GM23248 (cell line): ENCODE data around the gene THRSP. TPM values are rescaled to one million over a fixed set of nuclear protein-coding genes. Genes with fewer than 3 reads are reported as not detected.

Experiments
- DNase-seq: peaks from one replicate; pipeline ENCODE4 v3.0.0-alpha.2; 2015
- H2AFZ ChIP-seq: fragments of 200-600 bp; sonication (generic); 2 replicates; pipeline ENCODE4 v1.6.1; 2016; ENCODE audit warnings: antibody characterized with exemption
- H3F3A ChIP-seq: fragments of 200-600 bp; sonication (generic); 2 replicates; pipeline ENCODE4 v1.6.1; 2016; ENCODE audit warnings: mild to moderate bottlenecking, antibody characterized with exemption, mixed run types; ENCODE audit not compliant: insufficient read depth
- H3K27ac ChIP-seq: fragments of 200-600 bp; sonication (generic); 2 replicates; pipeline ENCODE4 v1.5.1; 2016; ENCODE audit warnings: mild to moderate bottlenecking
- H3K27me3 ChIP-seq: fragments of 200-600 bp; sonication (generic); replicated peaks from 2 replicates; pipeline ENCODE4 v1.6.1; 2016; ENCODE audit warnings: mild to moderate bottlenecking; ENCODE audit not compliant: insufficient read depth
- H3K36me3 ChIP-seq: fragments of 200-600 bp; sonication (generic); 2 replicates; pipeline ENCODE4 v1.6.1; 2016; ENCODE audit warnings: low read depth, mild to moderate bottlenecking
- H3K4me1 ChIP-seq: fragments of 200-600 bp; sonication (generic); 2 replicates; pipeline ENCODE4 v1.6.1; 2016; ENCODE audit warnings: mild to moderate bottlenecking; ENCODE audit not compliant: insufficient read depth
- H3K4me2 ChIP-seq: fragments of 200-600 bp; sonication (generic); one replicate; pipeline ENCODE4 v1.6.1; 2016; ENCODE audit warnings: mild to moderate bottlenecking; ENCODE audit not compliant: unreplicated experiment
- H3K4me3 ChIP-seq: fragments of 200-600 bp; sonication (generic); 2 replicates; pipeline ENCODE4 v1.5.1; 2016; ENCODE audit warnings: mild to moderate bottlenecking
- H3K79me2 ChIP-seq: fragments of 200-600 bp; sonication (generic); 2 replicates; pipeline ENCODE4 v1.6.1; 2016; ENCODE audit warnings: mild to moderate bottlenecking; ENCODE audit not compliant: insufficient read depth
- H3K9ac ChIP-seq: fragments of 200-600 bp; sonication (generic); 2 replicates; pipeline ENCODE4 v1.6.1; 2016; ENCODE audit warnings: mild to moderate bottlenecking
- H3K9me2 ChIP-seq: fragments of 200-600 bp; sonication (generic); 2 replicates; pipeline ENCODE4 v1.6.1; 2016; ENCODE audit warnings: mixed run types, mild to moderate bottlenecking, moderate library complexity; ENCODE audit not compliant: insufficient read depth
- H3K9me3 ChIP-seq: fragments of 200-600 bp; sonication (generic); one replicate; pipeline ENCODE4 v1.6.1; 2017; ENCODE audit warnings: low read depth
- H4K20me1 ChIP-seq: fragments of 200-600 bp; sonication (generic); 2 replicates; pipeline ENCODE4 v1.6.0; 2016; ENCODE audit not compliant: insufficient read depth
- EZH2 ChIP-seq: fragments of 200-600 bp; sonication (generic); IDR thresholded peaks from 2 replicates; pipeline ENCODE4 v1.6.1; 2018; ENCODE audit warnings: antibody characterized with exemption, mild to moderate bottlenecking; ENCODE audit not compliant: insufficient read depth, poor library complexity, severe bottlenecking
- EZH2phosphoT487 ChIP-seq: fragments of 200-600 bp; sonication (generic); IDR thresholded peaks from 2 replicates; pipeline ENCODE4 v1.6.1; 2018; ENCODE audit warnings: antibody characterized with exemption, moderate library complexity, mild to moderate bottlenecking, low read depth; ENCODE audit not compliant: insufficient read depth
- WGBS, 2 experiments: methylation state at CpG; one replicate each; pipeline ENCODE4 v1.1.6; 2015 to 2017; ENCODE audit warnings: low lambda C conversion rate in 2 of 2, low coverage in 1 of 2; ENCODE audit errors: missing lambda C conversion rate in 2 of 2; 5-methylcytosine and 5-hydroxymethylcytosine counted together
- in situ Hi-C: fragments of 300-500 bp; cut with MboI; formaldehyde crosslinking; loops from 2 replicates; pipeline ENCODE4 v1.15.0; 2020
- polyA plus RNA-seq: library from polyadenylated mRNA; unstranded; fragments of >200 nt; fragmentation: Nextera tagmentation; extraction: Ambion mirVana; gene quantifications from 2 replicates; pipeline ENCODE4 v1.2.1, GENCODE V29; 2016
- total RNA-seq: library from RNA; depleted of rRNA; stranded (reverse); fragments of >200 nt; shearing (Covaris generic); gene quantifications from 2 replicates; pipeline ENCODE4 v1.2.3, GENCODE V29; 2014

Gene THRSP
- total and polyA plus RNA-seq, 2 experiments from 2014 or later, result not detected

DNA sequence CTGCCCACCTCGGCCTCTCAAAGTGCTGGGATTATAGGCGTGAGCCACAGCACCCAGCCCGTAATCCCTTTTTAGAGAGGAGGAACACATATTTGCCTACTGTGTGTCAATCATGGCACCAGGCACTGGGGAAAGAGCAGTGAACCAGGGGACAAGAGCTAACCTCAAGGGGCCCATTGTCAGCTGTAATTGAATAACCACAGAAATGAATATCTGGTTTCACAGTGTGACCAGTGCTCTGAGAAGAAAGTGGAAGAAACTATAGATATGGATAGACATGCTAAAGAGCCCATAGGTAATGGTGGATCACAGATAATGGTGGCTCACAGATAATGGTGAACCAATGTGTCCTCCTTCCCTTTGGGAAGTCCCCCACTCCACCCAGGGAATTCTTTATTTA lies 32.0 kb upstream of the THRSP start:
- no peaks in the 10 kb centered on the region for H3F3A ChIP-seq
- no peaks in the 10 kb centered on the region for H3K27me3 ChIP-seq
- no peaks in the 10 kb centered on the region for H3K36me3 ChIP-seq
- H4K20me1 ChIP-seq, result no peaks in the 10 kb centered on the region
- H3K9me2 ChIP-seq, result no peaks in the 10 kb centered on the region
- 88 to 93% methylated on average over 3 of the region's 3 CpGs for WGBS, 2 experiments
- no peak overlapping the region for H3K4me2 ChIP-seq
- no peaks in the 10 kb centered on the region for H3K9me3 ChIP-seq
- DNase-seq, result no peak
- H2AFZ ChIP-seq, result no peak overlapping the region
- H3K4me3 ChIP-seq, result no peak overlapping the region
- no peak overlapping the region for H3K27ac ChIP-seq
- H3K79me2 ChIP-seq, result no peaks in the 10 kb centered on the region
- TF ChIP-seq EZH2phosphoT487, result no peak
- TF ChIP-seq EZH2, result no peak
- in situ Hi-C loops, result no loop called here
- peaks cover 8% of the 10 kb centered on the region for H3K4me1 ChIP-seq
- H3K9ac ChIP-seq, result no peak overlapping the region

DNA sequence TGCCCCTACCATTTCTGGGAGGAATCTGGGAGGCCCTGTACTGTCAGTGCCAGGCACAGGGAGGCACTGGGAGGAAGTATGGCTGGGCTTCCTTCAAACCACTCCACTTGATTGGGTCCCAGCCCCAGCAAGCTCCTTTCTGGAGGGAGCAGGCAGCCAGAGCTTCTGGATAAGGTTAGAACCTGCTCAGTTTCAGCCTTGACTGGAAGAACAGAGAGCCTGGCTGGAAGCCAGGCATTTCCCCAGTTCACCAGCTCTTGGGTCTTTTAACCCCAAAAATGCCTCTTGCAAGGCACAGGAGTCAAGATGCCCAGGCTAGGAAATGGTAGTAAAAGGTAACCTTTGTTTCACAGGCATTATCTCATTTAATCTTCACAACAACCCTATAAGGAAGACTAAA lies 31.6 kb upstream of the THRSP start:
- in situ Hi-C loops, result no loop called here
- no peak for TF ChIP-seq EZH2
- no peak for TF ChIP-seq EZH2phosphoT487

DNA sequence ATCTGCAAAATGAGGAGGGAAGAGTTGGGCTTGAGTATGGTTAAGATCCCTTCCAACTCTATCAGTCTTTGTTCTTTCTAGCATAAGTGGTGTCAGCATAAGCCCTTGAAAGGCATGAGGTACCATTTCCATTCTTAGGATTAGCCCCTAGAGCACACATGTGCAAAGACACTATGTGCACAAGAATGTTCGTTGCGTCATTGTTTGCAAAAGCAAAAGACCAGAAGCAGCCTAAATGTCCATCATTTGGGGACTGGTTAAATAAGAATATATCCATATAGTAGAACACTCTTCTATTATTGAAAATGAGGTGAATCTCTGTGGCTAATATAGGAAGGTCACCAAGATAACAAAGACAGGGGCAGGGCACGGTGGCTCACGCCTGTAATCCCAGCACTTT lies 30.6 kb upstream of the THRSP start:
- H3K27me3 ChIP-seq, result no peaks in the 10 kb centered on the region
- no peaks in the 10 kb centered on the region for H3K9me2 ChIP-seq
- no peaks in the 10 kb centered on the region for H3K9me3 ChIP-seq
- WGBS, 2 experiments, result 69 to 70% methylated on average over 4 of the region's 4 CpGs
- no peaks in the 10 kb centered on the region for H3K36me3 ChIP-seq
- H3K4me2 ChIP-seq, result no peak overlapping the region
- no peak overlapping the region for H3K9ac ChIP-seq
- no peak for TF ChIP-seq EZH2phosphoT487
- TF ChIP-seq EZH2, result no peak
- DNase-seq, result no peak
- no peaks in the 10 kb centered on the region for H3F3A ChIP-seq
- H3K79me2 ChIP-seq, result no peaks in the 10 kb centered on the region
- no peak overlapping the region for H2AFZ ChIP-seq
- no peaks in the 10 kb centered on the region for H4K20me1 ChIP-seq
- H3K4me3 ChIP-seq, result no peak overlapping the region
- peaks cover 12% of the 10 kb centered on the region for H3K4me1 ChIP-seq
- no peak overlapping the region for H3K27ac ChIP-seq
- in situ Hi-C loops, result no loop called here

More for the DNA sequence above, 31.6 kb upstream of the THRSP start:
- no peak overlapping the region for H3K9ac ChIP-seq
- H3K36me3 ChIP-seq, result no peaks in the 10 kb centered on the region
- no peaks in the 10 kb centered on the region for H3K79me2 ChIP-seq
- H3K27ac ChIP-seq, result no peak overlapping the region
- H4K20me1 ChIP-seq, result no peaks in the 10 kb centered on the region
- no peak for DNase-seq
- no peaks in the 10 kb centered on the region for H3K9me2 ChIP-seq
- H3F3A ChIP-seq, result no peaks in the 10 kb centered on the region
- H3K27me3 ChIP-seq, result no peaks in the 10 kb centered on the region
- H3K4me2 ChIP-seq, result no peak overlapping the region
- H3K4me1 ChIP-seq, result peaks cover 9% of the 10 kb centered on the region
- no peak overlapping the region for H2AFZ ChIP-seq
- H3K4me3 ChIP-seq, result no peak overlapping the region
- no peaks in the 10 kb centered on the region for H3K9me3 ChIP-seq

DNA sequence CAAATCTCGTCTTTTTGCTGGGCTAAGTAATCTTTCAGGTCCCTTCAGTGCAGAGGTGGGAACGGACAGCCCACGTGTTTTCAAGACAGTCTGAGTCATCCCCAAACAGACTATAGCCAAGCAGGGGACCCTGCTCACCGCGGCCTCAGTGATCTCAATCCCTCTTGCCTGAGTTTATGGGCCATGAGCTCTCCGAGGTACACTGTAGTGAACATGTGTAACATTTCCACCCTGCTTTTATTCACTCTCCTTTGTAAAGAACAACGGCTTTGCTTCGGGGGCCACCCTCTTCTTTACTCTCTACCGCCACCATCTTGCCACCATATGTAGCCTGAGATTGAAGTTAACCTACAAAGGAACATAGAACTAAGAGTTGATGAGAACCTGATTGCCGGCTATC lies 29.0 kb upstream of the THRSP start:
- H3K27me3 ChIP-seq, result no peaks in the 10 kb centered on the region
- no peaks in the 10 kb centered on the region for H3K79me2 ChIP-seq
- peak overlapping the region; percentile 32; the same call in 1 of the 2 replicates for H2AFZ ChIP-seq
- H3K9me3 ChIP-seq, result no peaks in the 10 kb centered on the region
- no peaks in the 10 kb centered on the region for H3K9me2 ChIP-seq
- H3K4me1 ChIP-seq, result peaks cover 14% of the 10 kb centered on the region
- no peak overlapping the region for H3K9ac ChIP-seq
- 0 out of 2 replicates have a peak, but pooled peaks cover 1% of the 10 kb centered on the region for H3F3A ChIP-seq
- no peak overlapping the region for H3K4me3 ChIP-seq
- WGBS, 2 experiments, result 36 to 41% methylated on average over 10 of the region's 10 CpGs
- no peak for TF ChIP-seq EZH2
- no peak for TF ChIP-seq EZH2phosphoT487
- no peaks in the 10 kb centered on the region for H3K36me3 ChIP-seq
- in situ Hi-C loops, result no loop called here
- no peak overlapping the region for H3K4me2 ChIP-seq
- DNase-seq, result no peak
- no peaks in the 10 kb centered on the region for H4K20me1 ChIP-seq
- no peak overlapping the region for H3K27ac ChIP-seq

DNA sequence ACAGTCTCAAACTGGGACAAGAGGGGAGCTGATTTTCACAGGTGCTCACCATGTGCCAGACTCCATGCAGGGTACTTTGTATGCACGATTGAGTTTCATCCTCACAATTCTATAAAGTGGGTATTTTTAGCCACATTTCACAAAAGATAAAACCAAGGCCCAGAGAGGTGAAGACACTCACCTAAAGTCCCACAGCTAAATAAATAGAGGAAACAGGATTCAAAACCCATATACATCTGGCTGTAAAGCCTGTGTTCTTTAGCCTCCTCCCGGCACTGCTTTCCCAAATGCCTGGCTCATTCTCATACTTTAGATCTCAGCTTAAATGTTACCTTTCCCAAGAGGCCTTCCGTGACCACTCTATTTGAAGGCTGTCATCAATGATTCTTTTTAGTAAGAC lies 27.3 kb upstream of the THRSP start:
- H3K9me3 ChIP-seq, result no peaks in the 10 kb centered on the region
- 0 out of 2 replicates have a peak, but pooled peaks cover 4% of the 10 kb centered on the region for H3K79me2 ChIP-seq
- H3K4me3 ChIP-seq, result no peak overlapping the region
- H2AFZ ChIP-seq, result peak overlapping the region; percentile 28; the same call in 1 of the 2 replicates
- H3K4me1 ChIP-seq, result peaks cover 22% of the 10 kb centered on the region
- WGBS, 2 experiments, result 80% methylated on average over 3 of the region's 3 CpGs
- H4K20me1 ChIP-seq, result no peaks in the 10 kb centered on the region
- H3K4me2 ChIP-seq, result no peak overlapping the region
- H3K9ac ChIP-seq, result no peak overlapping the region
- no peaks in the 10 kb centered on the region for H3K27me3 ChIP-seq
- TF ChIP-seq EZH2, result no peak
- TF ChIP-seq EZH2phosphoT487, result no peak
- peaks cover 13% of the 10 kb centered on the region for H3F3A ChIP-seq
- H3K27ac ChIP-seq, result no peak overlapping the region
- no peaks in the 10 kb centered on the region for H3K36me3 ChIP-seq
- H3K9me2 ChIP-seq, result no peaks in the 10 kb centered on the region
- DNase-seq, result no peak
- in situ Hi-C loops, result no loop called here
